ENCODE measurements around the gene STAT6.
"Not testable (repeated sequence)": the region's sequence is repeated elsewhere in the genome, so short reads cannot be mapped to it uniquely, and the experiment has no call there.

The STAT6 gene

GRCh38 chr12:57126061-57126460 lies 14.9 kb upstream of the STAT6 start:
- DNase-seq (ENCODE audit: low read depth) = no peak

- no peak for DNase-seq (ENCODE audit: low read depth)
Measured at GRCh38 chr12:57124261-57124877, 13.2 kb upstream of the STAT6 start.

GRCh38 chr12:57123813-57124212 lies 12.7 kb upstream of the STAT6 start:
- DNase-seq (ENCODE audit: low read depth) = no peak

GRCh38 chr12:57120718-57121117 lies 9.6 kb upstream of the STAT6 start:
- DNase-seq (ENCODE audit: low read depth) = not testable (repeated sequence)

- no peak for DNase-seq (ENCODE audit: low read depth)
Measured at GRCh38 chr12:57119294-57120085, 8.3 kb upstream of the STAT6 start.

GRCh38 chr12:57118711-57119271 lies 7.6 kb upstream of the STAT6 start:
- DNase-seq (ENCODE audit: low read depth) = no peak

GRCh38 chr12:57116580-57117281 lies 5.6 kb upstream of the STAT6 start:
- DNase-seq (ENCODE audit: low read depth) = no peak

- DNase-seq (ENCODE audit: low read depth) = no peak
Measured at GRCh38 chr12:57112492-57113294, 1.5 kb upstream of the STAT6 start.

GRCh38 chr12:57110104-57111030 lies 795 bp downstream of the STAT6 start:
- DNase-seq (ENCODE audit: low read depth) = no peak

GRCh38 chr12:57109207-57110103 lies 1.7 kb downstream of the STAT6 start:
- no peak for DNase-seq (ENCODE audit: low read depth)

- no peak for DNase-seq (ENCODE audit: low read depth)
Measured at GRCh38 chr12:57107456-57108155, 3.6 kb downstream of the STAT6 start.

- DNase-seq (ENCODE audit: low read depth) = no peak
Measured at GRCh38 chr12:57106021-57106708, 5.0 kb downstream of the STAT6 start.

GRCh38 chr12:57105011-57105753 lies 6.0 kb downstream of the STAT6 start:
- DNase-seq (ENCODE audit: low read depth) = no peak

- no peak for DNase-seq (ENCODE audit: low read depth)
Measured at GRCh38 chr12:57104292-57104910, 6.8 kb downstream of the STAT6 start.

- no peak for DNase-seq (ENCODE audit: low read depth)
Measured at GRCh38 chr12:57103856-57104255, 7.3 kb downstream of the STAT6 start.

- no peak for DNase-seq (ENCODE audit: low read depth)
Measured at GRCh38 chr12:57101892-57102695, 9.1 kb downstream of the STAT6 start.
